Stomach (tissue), 4 donors: ENCODE data around the gene TBC1D4.

ENCODE experiments used
- EP300 ChIP-seq: sonication (generic); formaldehyde crosslinking; IDR thresholded peaks from one replicate; pipeline ENCODE4 v1.6.1; 2017; ENCODE audit warnings: antibody characterized with exemption
- POLR2A ChIP-seq, 4 donors: fragments of 450-650 bp; IDR thresholded peaks; one replicate each; pipeline ENCODE4 v1.6.1; 2016; ENCODE audit warnings: antibody characterized with exemption in 4 of 4, control low read depth in 2 of 4, mild to moderate bottlenecking in 1 of 4, moderate library complexity in 1 of 4
- TF ChIP-seq, protein P1 (sequence below), 7 experiments: fragments of 450-650 bp in 4 of 7; fragments of 200-600 bp in 3 of 7; sonication (generic) in 3 of 7; IDR thresholded peaks; one replicate each; pipeline ENCODE4 v1.5.1; 2016 to 2019; ENCODE audit warnings: antibody characterized with exemption in 7 of 7, control low read depth in 2 of 7, mild to moderate bottlenecking in 1 of 7

GRCh38 chr13:75333103-75333502 lies 148.9 kb downstream of the TBC1D4 start:
- no peak for TF ChIP-seq EP300
- TF ChIP-seq POLR2A (IDR thresholded peaks at IDR 0.05), result no peak
- TF ChIP-seq, protein P1, sequence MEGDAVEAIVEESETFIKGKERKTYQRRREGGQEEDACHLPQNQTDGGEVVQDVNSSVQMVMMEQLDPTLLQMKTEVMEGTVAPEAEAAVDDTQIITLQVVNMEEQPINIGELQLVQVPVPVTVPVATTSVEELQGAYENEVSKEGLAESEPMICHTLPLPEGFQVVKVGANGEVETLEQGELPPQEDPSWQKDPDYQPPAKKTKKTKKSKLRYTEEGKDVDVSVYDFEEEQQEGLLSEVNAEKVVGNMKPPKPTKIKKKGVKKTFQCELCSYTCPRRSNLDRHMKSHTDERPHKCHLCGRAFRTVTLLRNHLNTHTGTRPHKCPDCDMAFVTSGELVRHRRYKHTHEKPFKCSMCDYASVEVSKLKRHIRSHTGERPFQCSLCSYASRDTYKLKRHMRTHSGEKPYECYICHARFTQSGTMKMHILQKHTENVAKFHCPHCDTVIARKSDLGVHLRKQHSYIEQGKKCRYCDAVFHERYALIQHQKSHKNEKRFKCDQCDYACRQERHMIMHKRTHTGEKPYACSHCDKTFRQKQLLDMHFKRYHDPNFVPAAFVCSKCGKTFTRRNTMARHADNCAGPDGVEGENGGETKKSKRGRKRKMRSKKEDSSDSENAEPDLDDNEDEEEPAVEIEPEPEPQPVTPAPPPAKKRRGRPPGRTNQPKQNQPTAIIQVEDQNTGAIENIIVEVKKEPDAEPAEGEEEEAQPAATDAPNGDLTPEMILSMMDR (IDR thresholded peaks at IDR 0.05), result no peak
